Measurements from ENCODE around the gene DENND4C.
"Not testable (repeated sequence)": the region's sequence is repeated elsewhere in the genome, so short reads cannot be mapped to it uniquely, and the experiment has no call there.

Gene DENND4C

DNA sequence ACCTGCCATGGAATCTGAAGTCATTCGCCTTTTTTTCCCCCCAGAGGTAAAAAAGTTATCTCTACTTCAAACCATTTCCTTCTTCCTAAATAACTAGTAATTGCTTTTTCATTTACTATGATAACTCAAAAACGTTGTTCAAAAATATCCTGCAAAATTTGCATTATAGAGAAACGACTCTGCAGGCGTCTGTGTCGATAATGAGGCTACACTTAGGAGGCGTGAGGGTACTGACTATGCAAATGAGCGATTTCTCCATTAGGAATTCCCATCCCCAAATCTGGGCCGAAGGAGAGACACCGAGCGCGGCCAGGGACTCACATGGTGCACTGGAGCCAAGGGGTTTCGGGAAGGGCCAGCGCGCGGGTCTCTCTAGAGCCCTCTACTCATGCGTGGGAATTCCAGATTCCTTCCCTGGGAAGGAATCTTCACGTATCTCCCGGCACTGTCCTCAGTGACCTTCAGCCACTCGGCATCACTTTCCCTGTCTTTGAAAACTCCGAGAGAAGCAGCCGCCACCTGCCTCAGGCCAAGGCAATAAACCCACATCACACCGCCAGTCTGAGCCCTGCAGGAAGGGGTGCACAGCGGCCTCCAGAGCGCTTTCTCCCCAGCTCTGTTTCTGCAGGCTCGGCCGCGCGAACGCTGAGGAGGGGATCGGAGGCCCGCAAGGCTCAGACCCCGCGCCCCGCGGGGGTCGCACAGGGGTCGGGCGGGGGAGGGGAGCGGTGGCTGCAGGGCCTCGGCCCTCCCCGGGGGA, 718 bp upstream of the DENND4C start:
- no peak for DNase-seq

DNA sequence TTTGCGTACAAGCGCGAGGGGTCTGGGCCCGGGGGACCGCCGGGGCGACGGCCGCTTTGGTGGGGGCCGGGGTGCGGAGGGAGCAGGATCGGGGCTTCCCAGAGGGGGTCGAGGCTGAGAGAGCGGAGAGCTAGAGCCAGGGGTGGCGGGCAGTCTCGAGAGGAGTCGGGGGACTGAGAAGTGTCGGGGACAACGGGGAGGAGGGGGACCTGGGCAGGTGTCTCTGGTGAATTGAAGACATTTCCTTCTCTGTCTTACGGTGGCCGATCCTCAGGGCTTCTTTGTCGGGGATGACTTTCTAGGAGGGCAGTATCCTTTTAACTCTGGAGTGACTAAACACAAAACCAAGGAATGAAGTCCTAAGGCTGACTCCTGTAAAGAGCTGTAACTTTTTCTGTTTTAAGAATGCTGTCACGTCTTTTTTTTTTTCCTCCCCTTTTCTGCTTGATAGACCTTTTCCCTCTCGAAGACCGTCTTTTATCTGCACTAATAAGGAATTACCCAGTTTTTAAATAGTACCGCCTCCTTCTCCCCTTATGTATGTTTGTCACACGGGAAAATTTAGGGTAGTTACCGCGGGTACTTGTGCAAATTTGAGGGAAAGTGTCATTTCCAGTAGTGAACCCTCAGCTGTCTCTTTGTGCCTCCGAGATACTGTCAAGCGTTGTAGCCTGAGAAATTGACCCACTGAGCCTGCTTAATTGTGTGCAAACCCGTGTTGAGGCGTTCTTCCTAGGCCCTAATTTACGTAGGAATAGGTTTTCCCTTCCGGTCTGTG, 822 bp downstream of the DENND4C start:
- DNase-seq, result no peak

DNA sequence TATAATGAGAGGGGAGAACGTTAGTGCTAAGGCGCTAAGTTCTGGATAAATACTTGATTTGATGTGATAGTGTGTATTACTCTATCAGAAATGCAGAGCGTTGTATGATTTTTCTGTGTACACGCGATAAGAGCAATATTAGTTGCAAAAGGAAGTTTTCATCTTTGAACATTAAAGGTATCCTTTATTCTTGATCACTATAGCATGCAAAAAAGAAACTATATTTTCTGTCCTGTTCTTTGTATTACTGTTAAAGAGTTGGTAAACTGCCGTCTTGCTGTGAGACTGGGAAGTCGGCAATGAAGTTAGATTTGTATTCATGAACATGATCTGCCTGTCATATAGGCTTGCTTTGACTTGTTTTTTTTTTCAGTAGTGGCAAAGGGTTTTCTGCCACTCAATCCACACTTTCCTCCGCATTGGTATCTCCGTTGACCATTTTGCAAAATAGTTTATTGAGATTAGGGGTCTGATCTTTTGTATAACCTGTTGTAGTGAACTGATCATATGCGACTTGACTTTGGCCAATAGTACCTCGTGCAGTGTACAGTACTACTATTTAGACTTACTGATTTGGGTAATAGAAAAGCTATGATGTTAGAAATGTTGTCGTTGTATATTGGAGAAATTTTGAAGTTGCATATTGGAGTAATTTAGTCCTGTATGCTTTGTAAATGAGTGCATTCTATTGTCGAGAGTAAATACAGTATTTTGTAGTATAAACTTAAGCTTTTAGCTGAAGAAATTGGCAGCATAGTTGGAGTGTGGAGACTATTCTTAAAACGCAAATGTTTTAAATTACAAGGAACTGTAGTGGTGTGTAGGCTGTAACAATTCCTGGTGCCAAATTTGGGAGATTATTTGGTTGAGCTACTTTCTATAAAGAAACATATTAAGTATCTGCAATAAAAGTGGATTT, 1.7 kb downstream of the DENND4C start:
- DNase-seq, result no peak

DNA sequence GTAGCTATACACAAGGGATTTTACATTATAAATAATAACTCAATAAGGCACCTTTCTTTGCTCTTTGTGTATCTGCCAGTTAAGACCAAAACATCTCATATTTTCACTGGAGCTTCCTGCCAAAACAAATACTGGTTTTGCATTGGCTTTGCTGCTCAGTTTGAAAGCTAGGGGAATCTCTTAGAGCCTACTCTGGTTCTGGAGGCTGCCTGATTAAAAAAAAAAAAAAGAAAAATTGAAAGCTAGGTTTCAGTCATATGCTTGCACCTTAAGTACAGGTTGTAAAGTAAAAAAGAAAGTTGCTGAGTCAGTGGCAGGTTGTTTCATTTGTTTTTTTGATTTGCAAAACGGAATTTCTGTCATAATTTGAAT, 2.3 kb downstream of the DENND4C start:
- no peak for DNase-seq

DNA sequence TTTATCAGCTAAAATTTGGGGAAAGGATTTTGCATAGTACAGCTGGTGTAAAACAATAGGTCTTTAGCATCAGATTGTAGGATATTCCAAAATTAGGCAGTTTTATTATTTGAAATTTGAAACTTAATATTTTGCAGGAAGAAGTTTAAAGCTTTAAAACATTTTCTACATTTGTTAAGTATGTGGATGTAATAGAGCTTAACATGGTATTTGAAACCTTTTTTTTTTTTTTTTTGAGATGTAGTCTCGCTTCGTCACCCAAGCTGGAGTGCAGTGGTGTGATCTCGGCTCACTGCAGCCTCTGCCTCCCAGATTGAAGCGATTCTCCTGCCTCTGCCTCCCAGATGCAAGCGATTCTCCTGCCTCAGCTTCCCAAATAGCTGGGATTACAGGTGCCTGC, 2.9 kb downstream of the DENND4C start:
- no peak for DNase-seq

DNA sequence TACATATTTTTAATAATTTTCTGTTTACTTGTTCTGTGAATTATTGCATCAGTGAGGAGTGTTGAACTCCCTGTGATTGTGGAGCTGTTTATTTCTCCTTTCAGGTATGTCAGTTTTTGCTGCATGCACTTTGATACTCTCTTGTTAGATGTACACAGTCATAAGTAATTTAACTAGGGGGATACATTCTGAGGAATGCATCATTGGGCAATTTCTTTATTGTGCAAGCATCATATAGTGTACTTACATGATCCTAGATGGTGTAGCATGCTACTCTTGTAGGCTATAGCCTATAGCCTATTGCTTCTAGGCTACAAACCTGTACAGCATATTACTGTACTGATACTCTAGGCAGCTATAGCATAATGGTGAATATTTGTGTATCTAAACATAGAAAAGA, 9.5 kb downstream of the DENND4C start:
- DNase-seq, result no peak

DNA sequence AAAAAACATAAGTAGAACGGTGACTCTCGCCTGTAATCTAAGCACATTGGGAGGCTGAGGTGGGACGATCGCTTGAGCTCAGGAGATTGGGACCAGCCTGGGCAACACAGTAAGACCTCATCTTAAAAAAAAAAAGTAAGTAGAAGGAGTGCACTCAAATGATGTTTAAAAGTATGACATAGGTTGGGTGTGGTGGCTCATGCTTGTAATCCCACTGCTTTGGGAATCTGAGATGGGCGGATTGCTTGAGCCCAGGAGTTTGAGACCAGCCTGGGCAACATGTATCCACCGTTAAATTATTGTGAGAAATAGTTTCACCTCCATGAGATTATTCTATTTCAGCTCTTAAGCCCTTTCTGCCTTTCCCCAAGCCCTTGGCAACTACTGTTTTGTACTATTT, 11.2 kb downstream of the DENND4C start:
- no peak for DNase-seq

DNA sequence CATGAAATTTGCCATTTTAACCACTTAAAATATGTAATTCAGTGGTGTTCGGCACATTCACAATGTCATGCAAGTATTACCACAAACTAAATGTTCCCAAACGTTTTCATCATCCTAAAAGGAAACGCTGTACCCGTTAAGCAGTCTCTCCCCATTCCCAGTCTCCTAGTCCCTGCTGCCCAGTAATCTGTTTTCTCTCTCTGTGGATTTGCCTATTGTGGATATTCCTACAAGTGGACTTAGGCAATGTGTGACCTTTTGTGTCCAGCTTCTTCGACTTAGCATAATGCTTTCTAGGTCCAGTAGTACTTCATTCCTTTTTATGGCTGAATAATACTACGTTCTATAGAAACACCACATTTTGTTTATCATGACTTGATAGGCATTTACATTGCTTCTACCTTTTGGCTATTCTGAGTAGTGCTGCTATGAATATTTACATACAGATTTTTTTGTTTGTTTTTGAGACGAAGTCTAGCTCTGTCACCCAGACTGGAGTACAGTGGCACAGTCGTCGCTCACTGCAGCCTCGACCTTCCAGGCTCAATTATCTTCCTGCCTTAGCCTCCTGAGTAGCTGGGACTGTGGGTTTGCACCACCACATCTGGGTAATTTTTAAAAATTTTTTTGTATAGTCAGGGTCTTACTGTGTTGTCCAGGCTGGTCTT, 13.0 kb downstream of the DENND4C start:
- no peak for DNase-seq

DNA sequence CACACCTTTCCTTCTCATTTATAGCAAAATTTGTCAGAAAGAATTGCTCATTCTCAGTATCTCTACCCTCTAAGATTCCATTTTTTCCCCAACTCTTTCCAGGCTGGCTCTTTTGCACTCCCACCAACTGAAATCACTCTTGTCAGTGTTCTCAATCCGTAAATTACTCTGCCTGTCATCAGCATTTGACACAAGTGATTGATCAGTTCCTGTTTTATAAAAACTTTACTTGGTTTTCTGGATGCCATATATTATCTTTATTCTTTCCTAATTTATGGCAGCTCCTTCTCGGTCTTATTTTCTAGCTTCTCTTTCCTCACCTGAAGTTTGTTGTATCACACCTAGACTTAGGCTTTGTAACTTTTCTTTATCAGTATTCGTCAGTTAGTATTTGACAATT, 16.4 kb downstream of the DENND4C start:
- DNase-seq, result no peak

DNA sequence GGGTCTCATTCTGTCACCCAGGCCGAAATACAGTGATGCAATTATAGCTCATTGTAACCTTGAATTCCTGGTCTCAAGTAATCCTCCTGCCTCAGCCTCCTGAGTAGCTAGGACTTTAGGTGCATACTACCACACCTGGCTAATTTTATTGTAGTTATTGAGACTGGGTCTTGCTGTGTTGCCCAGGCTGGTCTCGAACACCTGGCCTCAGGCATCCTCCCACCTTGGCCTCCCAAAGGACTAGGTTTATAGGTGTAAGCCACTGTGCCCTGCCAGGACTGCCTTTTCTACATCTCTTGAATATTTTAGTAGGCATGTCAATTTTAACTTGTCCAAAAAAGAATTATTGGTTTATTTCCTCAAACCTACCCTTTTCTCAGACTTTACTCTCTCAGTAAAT, 16.9 kb downstream of the DENND4C start:
- no peak for DNase-seq

DNA sequence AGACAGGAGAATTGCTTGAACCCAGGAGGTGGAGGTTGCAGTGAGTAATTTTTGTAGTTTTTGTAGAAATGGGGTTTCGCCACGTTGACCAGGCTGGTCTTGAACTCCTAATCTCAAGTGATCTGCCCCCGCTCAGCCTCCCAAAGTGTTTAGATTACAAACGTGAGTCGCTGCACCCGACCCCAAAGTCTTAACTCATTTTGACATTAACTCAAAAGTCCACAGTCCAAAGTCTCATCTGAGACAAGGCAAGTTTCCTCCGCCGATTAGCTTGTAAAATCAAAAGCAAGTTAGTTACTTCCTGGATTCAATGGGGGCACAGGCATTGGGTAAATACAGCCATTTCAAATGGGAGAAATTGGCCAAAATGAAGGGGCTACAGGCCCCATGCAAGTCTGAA, 19.9 kb downstream of the DENND4C start:
- DNase-seq, result not testable (repeated sequence)

DNA sequence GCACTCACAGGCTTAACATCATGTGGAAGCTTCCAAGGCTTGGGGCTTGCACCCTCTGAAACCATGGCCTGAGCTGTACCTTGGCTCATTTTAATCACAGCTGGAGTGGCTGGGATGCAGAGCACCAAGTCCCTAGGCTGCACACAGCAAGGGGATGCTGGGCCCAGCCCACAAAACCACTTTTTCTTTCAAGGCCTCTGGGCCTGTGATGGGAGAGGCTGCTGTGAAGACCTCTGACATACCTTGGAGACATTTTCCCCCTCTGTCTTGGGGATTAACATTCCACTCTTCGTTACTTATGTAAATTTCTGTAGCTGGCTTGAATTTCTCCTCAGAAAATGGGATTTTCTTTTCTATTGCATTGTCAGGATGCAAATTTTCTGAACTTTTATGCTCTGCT, 20.7 kb downstream of the DENND4C start:
- DNase-seq, result not testable (repeated sequence)

DNA sequence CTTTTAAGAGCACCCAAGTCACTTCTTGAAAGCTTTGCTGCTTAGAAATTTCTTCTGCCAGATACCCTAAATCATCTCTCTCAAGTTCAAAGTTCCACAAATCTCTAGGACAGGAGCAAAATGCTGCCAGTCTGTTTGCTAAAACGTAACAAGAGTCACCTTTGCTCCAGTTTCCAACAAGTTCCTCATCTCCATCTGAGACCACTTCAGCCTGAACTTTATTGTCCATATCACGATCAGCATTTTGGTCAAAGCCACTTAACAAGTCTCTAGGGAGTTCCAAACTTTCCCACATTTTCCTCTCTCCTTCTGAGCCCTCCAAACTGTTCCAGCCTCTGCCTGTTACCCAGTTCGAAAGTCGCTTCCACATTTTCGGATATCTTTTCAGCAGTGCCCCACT, 21.1 kb downstream of the DENND4C start:
- DNase-seq, result not testable (repeated sequence)

DNA sequence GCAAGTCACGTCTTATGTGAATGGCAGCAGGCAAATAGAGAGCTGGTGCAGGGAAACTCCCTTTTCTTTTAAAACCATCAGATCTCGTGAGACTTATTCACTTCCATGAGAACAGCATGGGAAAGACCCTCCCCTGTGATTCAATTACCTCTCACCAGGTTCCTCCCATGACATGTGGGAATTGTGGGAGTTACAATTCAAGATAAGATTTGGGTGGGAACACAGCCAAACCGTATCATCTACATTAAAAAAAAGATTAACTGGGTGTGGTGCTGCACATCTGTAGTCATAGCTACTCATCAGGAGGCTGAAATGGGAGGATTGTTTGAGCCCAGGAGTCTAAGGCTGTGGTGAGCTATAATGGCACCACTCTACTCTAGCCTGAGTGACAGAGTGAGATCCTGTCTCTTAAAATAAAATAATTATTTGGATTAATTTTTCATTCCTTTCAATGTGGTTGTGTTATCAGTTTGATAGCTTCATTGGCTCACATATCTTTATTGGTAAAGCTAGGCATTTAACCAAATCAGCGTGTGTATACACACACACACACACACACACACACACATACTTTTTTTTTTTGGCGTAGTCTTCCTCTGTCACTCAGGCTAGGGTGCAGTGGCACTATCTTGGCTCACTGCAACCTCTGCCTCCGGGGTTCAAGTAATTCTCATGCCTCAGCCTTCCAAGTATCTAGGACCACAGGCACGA, 21.8 kb downstream of the DENND4C start:
- DNase-seq, result no peak

DNA sequence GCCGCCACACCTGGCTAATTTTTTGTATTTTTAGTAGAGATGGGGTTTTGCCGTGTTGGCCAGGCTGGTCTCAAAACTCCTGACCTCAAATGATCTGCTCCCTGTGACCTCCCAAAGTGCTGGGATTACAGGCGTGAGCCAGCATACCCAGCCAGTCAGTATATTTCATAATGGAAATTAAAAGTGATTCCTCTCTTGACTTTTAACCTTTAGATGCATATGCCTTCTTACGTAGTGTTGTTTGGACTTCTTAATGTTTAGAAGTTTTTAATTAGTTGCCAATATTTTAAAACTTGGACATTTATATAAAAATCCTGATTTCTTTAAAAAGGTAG, 22.4 kb downstream of the DENND4C start:
- no peak for DNase-seq

DNA sequence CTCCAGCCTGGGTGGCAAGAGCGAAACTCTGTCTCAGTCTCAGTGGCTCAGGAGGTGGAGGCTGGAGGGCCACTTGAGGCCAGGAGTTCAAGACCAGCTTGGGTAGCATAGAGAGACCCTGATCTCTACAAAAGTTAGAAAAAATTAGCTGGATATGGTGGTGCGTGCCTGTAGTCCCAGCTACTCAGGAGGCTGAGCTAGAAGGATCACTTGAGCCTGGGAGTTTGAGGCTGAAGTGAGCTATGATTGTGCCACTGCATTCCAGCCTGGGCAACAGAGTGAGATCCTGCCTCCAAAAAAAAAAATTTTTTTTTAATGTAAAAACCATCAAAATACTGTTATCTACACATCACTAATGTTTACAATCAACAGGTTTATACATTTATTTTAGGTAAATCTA, 24.6 kb downstream of the DENND4C start:
- no peak for DNase-seq

DNA sequence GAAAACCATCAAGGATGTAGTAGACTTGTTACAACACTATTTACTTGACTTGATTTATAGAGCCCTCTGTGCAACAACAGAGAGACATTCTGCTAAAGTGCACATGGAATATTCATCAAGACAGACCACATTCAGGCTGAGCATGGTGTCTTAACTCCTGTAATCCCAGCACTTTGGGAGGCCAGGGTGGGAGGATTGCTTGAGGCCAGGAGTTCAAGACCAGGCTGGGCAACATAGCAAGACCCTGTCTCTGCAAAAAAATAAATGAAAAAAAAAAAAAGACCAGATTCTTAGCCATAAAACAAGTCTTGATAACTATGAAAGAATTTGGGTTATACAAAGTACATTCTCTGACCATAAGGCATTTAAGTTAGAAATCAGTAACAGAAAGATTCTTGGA, 25.3 kb downstream of the DENND4C start:
- DNase-seq, result no peak

DNA sequence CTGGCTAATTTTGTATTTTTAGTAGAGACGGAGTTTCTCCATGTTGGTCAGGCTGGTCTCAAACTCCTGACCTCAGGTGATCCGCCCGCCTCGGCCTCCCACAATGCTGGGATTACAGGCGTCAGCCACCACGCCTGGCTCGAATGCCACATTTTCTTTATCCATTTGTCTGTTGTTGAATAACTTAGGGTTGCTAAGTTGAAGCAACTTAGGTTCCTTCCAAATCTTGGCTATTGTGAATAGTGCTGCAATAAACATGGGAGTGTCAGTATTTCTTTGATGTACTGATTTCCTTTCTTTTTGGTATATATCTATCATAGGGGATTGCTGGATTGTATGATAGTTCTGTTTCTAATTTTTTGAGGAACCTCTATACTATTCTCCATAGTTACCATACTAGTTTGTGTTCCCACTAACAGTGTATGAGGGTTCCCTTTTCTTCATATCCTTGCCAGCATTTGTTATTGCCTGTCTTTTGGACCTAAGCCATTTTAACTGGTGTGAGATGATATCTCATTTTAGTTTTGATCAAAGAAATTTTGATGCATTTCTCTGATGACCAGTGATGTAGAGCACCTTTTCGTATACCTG, 29.3 kb downstream of the DENND4C start:
- not testable (repeated sequence) for DNase-seq

DNA sequence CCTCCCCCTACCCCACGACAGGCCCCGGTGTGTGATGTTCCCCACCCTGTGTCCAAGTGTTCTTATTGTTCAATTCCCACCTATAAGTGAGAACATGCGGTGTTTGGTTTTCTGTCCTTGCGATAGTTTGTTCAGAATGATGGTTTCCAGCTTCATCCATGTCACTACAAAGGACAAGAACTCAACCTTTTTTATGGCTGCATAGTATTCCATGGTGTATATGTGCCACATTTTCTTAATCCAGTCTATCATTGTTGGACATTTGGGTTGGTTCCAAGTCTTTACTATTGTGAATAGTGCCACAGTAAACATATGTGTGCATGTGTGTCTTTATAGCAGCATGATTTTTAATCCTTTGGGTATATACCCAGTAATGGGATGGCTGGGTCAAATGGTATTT, 35.1 kb downstream of the DENND4C start:
- not testable (repeated sequence) for DNase-seq

DNA sequence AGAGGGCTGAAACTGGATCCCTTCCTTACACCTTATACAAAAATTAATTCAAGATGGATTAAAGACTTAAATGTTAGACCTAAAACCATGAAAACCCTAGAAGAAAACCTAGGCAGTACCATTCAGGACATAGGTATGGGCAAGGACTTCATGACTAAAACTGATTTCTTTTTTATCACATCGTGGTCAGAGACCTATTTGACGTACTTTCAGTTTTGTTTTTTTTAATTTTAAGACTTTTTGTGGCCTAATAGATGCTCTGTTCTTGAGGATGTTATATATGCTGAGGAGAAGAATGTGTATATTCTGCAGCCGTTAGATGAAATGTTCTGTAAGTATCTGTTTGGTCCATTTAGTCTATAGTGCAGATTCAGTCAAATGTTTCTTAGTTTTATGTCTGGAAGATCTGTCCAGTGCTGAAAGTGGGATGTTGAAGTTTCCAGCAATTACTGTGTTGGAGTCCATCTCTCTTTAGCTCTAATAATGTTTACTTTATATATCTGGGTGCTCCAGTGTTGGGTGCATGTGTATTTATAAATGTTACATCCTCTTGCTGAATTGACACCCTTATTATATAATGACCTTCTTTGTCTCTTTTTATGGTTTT, 36.4 kb downstream of the DENND4C start:
- DNase-seq, result not testable (repeated sequence)

DNA sequence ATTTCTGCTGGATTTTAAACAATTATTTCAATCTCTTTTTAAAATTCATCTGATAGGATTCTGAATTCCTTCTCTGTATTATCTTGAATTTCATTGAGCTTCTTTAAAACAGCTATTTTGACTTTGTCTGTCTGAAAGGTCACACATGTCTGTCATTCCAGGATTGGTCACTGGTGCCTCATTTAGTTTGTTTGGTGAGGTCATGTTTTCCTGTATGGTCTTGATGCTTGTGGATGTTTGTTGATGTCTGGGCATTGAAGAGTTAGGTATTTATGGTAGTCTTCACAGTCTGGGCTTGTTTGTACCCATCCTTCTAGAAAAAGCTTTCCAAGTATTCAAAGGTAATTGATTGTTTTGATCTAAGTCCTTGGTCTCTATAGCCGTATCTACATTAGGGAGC, 39.1 kb downstream of the DENND4C start:
- no peak for DNase-seq
